NCI-H2107 (cell line): Measurements from ENCODE around the gene PPM1E.
"Not testable (repeated sequence)": the region's sequence is repeated elsewhere in the genome, so short reads cannot be mapped to it uniquely, and the experiment has no call there.

Experiments
- DNase-seq: peaks from one replicate; lab custom pipeline; 2025; lab: John Stamatoyannopoulos, UW

The PPM1E gene

GRCh38 chr17:58779446-58779845 is 23.8 kb downstream of the PPM1E start:
- no peak for DNase-seq

GRCh38 chr17:58783380-58783779 is 27.7 kb downstream of the PPM1E start:
- peak; percentile 14 for DNase-seq

- no peak for DNase-seq
Measured at GRCh38 chr17:58785097-58785496, 29.4 kb downstream of the PPM1E start.

GRCh38 chr17:58786586-58787295 is 31.1 kb downstream of the PPM1E start:
- DNase-seq, result no peak

- DNase-seq, result no peak
Measured at GRCh38 chr17:58788199-58788598, 32.5 kb downstream of the PPM1E start.

GRCh38 chr17:58789160-58789559 is 33.5 kb downstream of the PPM1E start:
- DNase-seq, result no peak

- no peak for DNase-seq
Measured at GRCh38 chr17:58789831-58790230, 34.2 kb downstream of the PPM1E start.

- DNase-seq, result not testable (repeated sequence)
Measured at GRCh38 chr17:58794508-58794907, 38.9 kb downstream of the PPM1E start.

GRCh38 chr17:58802188-58802587 is 46.5 kb downstream of the PPM1E start:
- no peak for DNase-seq

GRCh38 chr17:58806046-58806445 is 50.4 kb downstream of the PPM1E start:
- DNase-seq, result no peak

- no peak for DNase-seq
Measured at GRCh38 chr17:58808609-58809563, 53.2 kb downstream of the PPM1E start.

- DNase-seq, result no peak
Measured at GRCh38 chr17:58809564-58809936, 53.9 kb downstream of the PPM1E start.

GRCh38 chr17:58811290-58811689 is 55.6 kb downstream of the PPM1E start:
- no peak for DNase-seq

- DNase-seq, result no peak
Measured at GRCh38 chr17:58813712-58814111, 58.1 kb downstream of the PPM1E start.

- DNase-seq, result no peak
Measured at GRCh38 chr17:58818654-58819053, 63.0 kb downstream of the PPM1E start.

- peak; percentile 25 for DNase-seq
Measured at GRCh38 chr17:58822148-58823050, 66.7 kb downstream of the PPM1E start.

GRCh38 chr17:58823051-58823525 is 67.4 kb downstream of the PPM1E start:
- DNase-seq, result no peak

GRCh38 chr17:58829172-58829637 is 73.6 kb downstream of the PPM1E start:
- DNase-seq, result no peak

GRCh38 chr17:58831780-58832179 is 76.1 kb downstream of the PPM1E start:
- DNase-seq, result no peak

- no peak for DNase-seq
Measured at GRCh38 chr17:58832514-58832913, 76.9 kb downstream of the PPM1E start.

GRCh38 chr17:58837699-58838098 is 82.0 kb downstream of the PPM1E start:
- DNase-seq, result no peak
